ENCODE results near the gene MEF2D.

MEF2D gene

GRCh38 chr1:156503698-156504437, 3.3 kb upstream of the MEF2D start:
- Histone ChIP-seq H3K79me2 (ENCODE audit: low read length) (peaks cover 24% of the 10 kb centered on the region), H3K9me2 (replicated peaks; ENCODE audit: insufficient read depth, low read length) (no peaks in the 10 kb centered on the region), H3K4me2 (ENCODE audit: low read depth, low read length) (peak overlapping the region; percentile 91), H3K9ac (ENCODE audit: low read length) (peak overlapping the region; percentile 78), H2AFZ (ENCODE audit: low read length) (peak overlapping the region; percentile 1), H3K27ac (ENCODE audit: low read length) (peak overlapping the region; percentile 87), H3K27me3 (replicated peaks; ENCODE audit: insufficient read depth, low read length) (no peaks in the 10 kb centered on the region), H3F3A (ENCODE audit: insufficient read depth, low read length) (peaks cover 30% of the 10 kb centered on the region), H3K4me1 (ENCODE audit: low read length) (peaks cover 51% of the 10 kb centered on the region), H3K4me3 (ENCODE audit: low read length) (no peak overlapping the region), H4K20me1 (ENCODE audit: insufficient read depth, low read length) (no peaks in the 10 kb centered on the region), H3K36me3 (replicated peaks; ENCODE audit: insufficient read depth, low read length) (no peaks in the 10 kb centered on the region), H3K9me3 (replicated peaks; ENCODE audit: insufficient read depth, low read length) (no peaks in the 10 kb centered on the region)
- DNase-seq, result no peak
- no peak for TF ChIP-seq EZH2phosphoT487 (IDR thresholded peaks at IDR 0.05; ENCODE audit: low read length)
- TF ChIP-seq EZH2 (optimal IDR thresholded peaks at IDR 0.05; ENCODE audit: low read depth, low read length), result no peak
- no peak for TF ChIP-seq CTCF (IDR thresholded peaks at IDR 0.05; ENCODE audit: low read length)

DNA sequence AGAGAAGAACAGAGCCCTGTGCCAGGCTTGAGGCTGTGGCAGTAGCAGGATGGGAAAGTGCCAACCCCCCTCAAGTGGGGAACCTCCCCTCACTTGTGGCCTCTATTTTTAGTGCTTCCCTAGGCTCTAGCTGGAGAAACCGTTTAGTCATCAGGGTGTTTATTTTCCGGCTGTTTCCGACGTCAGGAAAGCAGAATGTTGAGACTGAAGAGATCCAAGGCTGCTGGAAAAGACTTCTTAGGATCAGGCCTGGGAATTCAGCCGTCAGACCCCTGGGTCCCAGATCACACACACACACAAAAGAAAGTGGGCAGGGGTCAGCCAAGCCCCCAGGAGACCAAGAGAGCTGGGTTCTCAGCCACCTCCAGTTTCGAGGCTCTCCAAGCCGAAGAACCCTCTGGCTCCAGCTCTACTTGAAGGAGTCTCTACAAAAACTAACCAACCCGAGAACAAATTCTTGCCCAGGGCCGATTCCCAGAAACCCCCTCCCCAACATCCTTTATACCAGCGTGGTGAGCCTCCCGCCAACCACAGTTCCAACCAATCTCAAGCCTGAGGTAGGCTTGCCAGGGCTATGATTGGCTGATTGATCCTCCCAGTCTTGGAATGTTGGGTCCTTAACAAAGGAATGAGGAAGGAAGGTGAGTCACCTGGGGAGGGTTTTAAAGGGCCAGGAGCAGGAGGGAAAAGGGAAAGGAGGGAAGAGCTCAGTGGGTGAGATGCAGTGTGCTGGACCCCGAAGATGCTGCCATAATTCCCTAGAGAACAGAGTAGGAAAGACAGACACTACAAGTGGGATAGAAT, 2.5 kb upstream of the MEF2D start:
- Histone ChIP-seq H3K79me2 (ENCODE audit: low read length) (peaks cover 32% of the 10 kb centered on the region), H3K9me2 (replicated peaks; ENCODE audit: insufficient read depth, low read length) (no peaks in the 10 kb centered on the region), H3F3A (ENCODE audit: insufficient read depth, low read length) (peaks cover 36% of the 10 kb centered on the region), H4K20me1 (ENCODE audit: insufficient read depth, low read length) (no peaks in the 10 kb centered on the region), H3K4me3 (ENCODE audit: low read length) (no peak overlapping the region), H3K4me1 (ENCODE audit: low read length) (peaks cover 46% of the 10 kb centered on the region), H3K9ac (ENCODE audit: low read length) (no peak overlapping the region), H3K9me3 (replicated peaks; ENCODE audit: insufficient read depth, low read length) (no peaks in the 10 kb centered on the region), H2AFZ (ENCODE audit: low read length) (no peak overlapping the region), H3K36me3 (replicated peaks; ENCODE audit: insufficient read depth, low read length) (no peaks in the 10 kb centered on the region), H3K27me3 (replicated peaks; ENCODE audit: insufficient read depth, low read length) (no peaks in the 10 kb centered on the region), H3K4me2 (ENCODE audit: low read depth, low read length) (no peak overlapping the region), H3K27ac (ENCODE audit: low read length) (no peak overlapping the region)
- no peak for TF ChIP-seq EZH2 (optimal IDR thresholded peaks at IDR 0.05; ENCODE audit: low read depth, low read length)
- no peak for TF ChIP-seq EZH2phosphoT487 (IDR thresholded peaks at IDR 0.05; ENCODE audit: low read length)
- no peak for TF ChIP-seq CTCF (IDR thresholded peaks at IDR 0.05; ENCODE audit: low read length)
- DNase-seq, result no peak

DNA sequence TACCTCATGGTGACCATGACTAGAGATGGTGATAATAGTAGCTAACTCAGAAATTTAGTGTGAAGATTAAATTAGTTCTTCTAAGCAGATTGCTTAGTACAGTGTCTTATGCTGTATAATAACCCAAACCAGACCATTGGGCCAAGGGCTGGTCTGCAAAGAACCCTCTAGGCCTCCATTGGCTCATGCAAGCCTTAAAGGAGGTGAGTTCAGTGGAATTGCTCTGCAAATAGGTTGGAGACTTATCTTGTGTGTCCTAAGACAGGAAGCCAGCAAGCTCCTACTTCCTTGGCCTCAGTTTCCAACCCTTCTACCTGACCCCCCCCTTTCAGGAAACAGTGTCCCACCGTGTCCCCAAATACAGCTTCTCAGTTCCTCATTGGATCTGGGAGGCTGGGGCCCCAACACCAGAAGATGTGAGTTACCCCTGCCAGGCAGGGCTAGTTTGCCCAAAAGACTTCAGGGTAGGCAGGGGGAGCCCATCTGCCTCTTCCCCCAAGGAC, 1.9 kb upstream of the MEF2D start:
- Histone ChIP-seq H2AFZ (ENCODE audit: low read length) (no peak overlapping the region), H3K79me2 (ENCODE audit: low read length) (peaks cover 38% of the 10 kb centered on the region), H3K9me3 (replicated peaks; ENCODE audit: insufficient read depth, low read length) (no peaks in the 10 kb centered on the region), H3K4me2 (ENCODE audit: low read depth, low read length) (no peak overlapping the region), H3K4me1 (ENCODE audit: low read length) (peaks cover 49% of the 10 kb centered on the region), H3K4me3 (ENCODE audit: low read length) (no peak overlapping the region), H3K27ac (ENCODE audit: low read length) (no peak overlapping the region), H3K27me3 (replicated peaks; ENCODE audit: insufficient read depth, low read length) (no peaks in the 10 kb centered on the region), H4K20me1 (ENCODE audit: insufficient read depth, low read length) (no peaks in the 10 kb centered on the region), H3F3A (ENCODE audit: insufficient read depth, low read length) (peaks cover 43% of the 10 kb centered on the region), H3K36me3 (replicated peaks; ENCODE audit: insufficient read depth, low read length) (no peaks in the 10 kb centered on the region), H3K9ac (ENCODE audit: low read length) (no peak overlapping the region), H3K9me2 (replicated peaks; ENCODE audit: insufficient read depth, low read length) (no peaks in the 10 kb centered on the region)
- TF ChIP-seq EZH2 (optimal IDR thresholded peaks at IDR 0.05; ENCODE audit: low read depth, low read length), result no peak
- no peak for TF ChIP-seq EZH2phosphoT487 (IDR thresholded peaks at IDR 0.05; ENCODE audit: low read length)
- no peak for TF ChIP-seq CTCF (IDR thresholded peaks at IDR 0.05; ENCODE audit: low read length)
- DNase-seq, result no peak

All from MM.1S (cell line).